Ovary (tissue), 3 donors: ENCODE results near the gene CSMD2.

Experiments used
- EP300 ChIP-seq: sonication (generic); formaldehyde crosslinking; IDR thresholded peaks from one replicate; pipeline ENCODE4 v1.6.1; 2017; ENCODE audit warnings: antibody characterized with exemption
- TF ChIP-seq, protein P1 (sequence below), 3 donors: fragments of 450-650 bp in 2 of 3; fragments of 200-600 bp in 1 of 3; IDR thresholded peaks; one replicate each; pipeline versions ENCODE4 v1.5.1 to v1.8.0; 2016 to 2022; ENCODE audit warnings: antibody characterized with exemption in 3 of 3, mild to moderate bottlenecking in 1 of 3
- donor health status: DM: no; HTN: no; CAD: no.

DNA sequence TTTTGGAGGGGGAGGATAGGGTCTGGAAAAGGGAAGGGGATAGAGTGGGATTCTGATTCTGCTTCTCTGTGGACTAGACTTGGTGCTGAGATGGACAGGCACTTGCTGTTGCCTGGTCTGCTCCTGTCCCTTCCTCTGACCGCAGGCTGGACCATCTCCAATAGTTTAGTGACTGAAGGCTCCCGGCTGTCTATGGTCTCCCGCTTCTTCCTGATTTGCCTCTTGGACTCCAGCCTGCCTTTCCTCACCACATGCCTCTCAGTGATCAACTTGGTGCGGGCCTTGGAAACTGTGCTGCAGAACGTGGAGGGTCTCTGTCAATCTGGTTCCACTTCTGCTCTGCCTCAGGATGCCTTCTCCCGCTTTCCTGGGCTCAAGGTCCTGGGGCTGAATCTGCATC, 698.9 kb downstream of the CSMD2 start:
- TF ChIP-seq, protein P1, sequence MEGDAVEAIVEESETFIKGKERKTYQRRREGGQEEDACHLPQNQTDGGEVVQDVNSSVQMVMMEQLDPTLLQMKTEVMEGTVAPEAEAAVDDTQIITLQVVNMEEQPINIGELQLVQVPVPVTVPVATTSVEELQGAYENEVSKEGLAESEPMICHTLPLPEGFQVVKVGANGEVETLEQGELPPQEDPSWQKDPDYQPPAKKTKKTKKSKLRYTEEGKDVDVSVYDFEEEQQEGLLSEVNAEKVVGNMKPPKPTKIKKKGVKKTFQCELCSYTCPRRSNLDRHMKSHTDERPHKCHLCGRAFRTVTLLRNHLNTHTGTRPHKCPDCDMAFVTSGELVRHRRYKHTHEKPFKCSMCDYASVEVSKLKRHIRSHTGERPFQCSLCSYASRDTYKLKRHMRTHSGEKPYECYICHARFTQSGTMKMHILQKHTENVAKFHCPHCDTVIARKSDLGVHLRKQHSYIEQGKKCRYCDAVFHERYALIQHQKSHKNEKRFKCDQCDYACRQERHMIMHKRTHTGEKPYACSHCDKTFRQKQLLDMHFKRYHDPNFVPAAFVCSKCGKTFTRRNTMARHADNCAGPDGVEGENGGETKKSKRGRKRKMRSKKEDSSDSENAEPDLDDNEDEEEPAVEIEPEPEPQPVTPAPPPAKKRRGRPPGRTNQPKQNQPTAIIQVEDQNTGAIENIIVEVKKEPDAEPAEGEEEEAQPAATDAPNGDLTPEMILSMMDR (IDR thresholded peaks at IDR 0.05) = no peak
- no peak for TF ChIP-seq EP300
